GM10847 (cell line): ENCODE results near the gene NBDY.

Experiments
- POLR2A ChIP-seq: IDR thresholded peaks from 2 replicates; pipeline ENCODE4 v1.6.1; 2011; ENCODE audit not compliant: insufficient read length; ENCODE audit errors: extremely low read depth

Gene NBDY

DNA sequence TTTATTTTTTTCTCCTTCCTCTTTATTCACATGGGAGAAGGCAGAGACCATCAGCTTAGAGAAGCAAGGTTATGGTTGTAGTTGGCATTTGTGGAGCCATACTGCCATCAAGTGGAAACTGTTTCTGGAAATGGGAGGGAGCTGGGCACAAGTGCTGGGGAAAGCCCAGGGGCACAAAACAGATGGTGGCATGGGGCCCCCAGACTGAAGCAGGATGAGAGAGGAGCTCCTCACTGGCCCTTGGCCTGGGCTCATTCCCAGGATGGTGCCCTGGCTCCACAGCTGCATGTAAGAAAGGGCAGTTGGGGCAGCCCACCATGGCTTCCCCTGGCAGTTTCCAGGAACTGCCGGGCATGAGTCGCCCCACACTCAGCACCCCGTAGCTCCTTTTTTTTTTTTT lies 59.2 kb downstream of the NBDY start:
- no peak for TF ChIP-seq POLR2A

DNA sequence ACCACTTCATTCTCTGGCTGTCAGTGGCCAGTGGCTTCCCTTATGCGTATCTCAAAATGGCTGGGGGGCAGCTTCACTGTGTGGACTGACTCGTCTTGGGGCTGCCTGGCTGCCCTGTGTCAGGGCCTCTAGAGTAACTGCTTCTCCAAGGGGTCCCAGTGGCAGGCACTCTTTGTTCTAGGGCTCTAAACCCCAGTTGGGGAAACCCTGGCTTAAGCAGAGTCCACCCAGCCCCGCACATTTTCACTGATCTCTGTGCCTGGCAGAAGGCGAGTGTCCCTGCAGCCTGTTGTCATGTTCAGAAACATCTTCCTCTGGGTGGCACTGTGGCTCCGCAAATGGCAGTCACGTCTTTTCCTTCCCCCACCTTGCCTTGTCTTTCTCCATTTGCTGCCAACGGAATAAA lies 59.7 kb downstream of the NBDY start:
- no peak for TF ChIP-seq POLR2A

DNA sequence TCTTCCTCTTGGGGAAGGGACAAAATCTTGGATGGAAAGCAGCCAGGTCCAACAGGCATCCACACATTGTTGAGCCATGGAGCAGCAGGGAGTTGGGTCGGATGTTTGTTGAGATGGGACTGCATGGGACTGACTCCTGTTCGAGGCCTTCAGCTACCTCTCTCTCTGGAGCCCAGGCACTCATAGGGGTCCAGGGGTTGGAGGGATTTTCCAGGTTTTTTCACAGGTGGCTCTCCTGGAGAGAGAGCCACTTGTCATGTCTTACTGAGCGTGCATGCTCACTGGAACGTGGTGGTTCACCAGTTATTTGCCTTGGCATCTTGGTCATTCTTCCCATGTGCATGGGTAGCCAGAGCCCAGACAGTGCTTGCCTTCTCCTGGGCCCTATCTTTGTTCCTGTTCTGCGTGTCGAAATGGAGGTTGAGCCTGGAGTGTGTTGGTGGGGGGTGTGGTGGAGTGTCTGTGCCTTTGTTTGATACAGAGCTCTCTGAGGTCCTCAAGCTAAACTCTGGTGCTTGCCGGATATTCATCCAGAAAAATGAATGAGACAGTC lies 60.6 kb downstream of the NBDY start:
- TF ChIP-seq POLR2A: no peak

DNA sequence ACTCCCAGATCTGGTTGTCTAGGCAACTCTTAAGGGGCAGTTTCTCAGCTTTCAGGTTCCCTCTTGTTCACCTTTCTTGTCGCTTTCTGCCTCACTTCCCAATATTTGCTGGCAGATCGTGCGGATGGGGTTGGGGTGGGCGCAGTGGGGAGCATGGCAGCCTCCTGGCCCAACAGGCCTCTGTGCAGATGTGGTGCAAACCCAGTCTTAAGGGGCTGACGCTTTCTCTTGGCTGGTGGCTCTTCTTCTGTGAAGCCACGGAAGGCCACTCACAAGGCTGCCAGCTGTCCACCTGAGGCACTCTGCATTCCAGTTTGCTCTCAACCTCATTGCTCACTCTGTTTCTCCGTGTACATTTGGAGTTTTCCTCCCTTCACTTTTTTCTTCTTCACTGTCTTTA lies 61.7 kb downstream of the NBDY start:
- TF ChIP-seq POLR2A: no peak

- TF ChIP-seq POLR2A: no peak
Observed at GRCh38 chrX:56791456-56791855, 62.4 kb downstream of the NBDY start.

DNA sequence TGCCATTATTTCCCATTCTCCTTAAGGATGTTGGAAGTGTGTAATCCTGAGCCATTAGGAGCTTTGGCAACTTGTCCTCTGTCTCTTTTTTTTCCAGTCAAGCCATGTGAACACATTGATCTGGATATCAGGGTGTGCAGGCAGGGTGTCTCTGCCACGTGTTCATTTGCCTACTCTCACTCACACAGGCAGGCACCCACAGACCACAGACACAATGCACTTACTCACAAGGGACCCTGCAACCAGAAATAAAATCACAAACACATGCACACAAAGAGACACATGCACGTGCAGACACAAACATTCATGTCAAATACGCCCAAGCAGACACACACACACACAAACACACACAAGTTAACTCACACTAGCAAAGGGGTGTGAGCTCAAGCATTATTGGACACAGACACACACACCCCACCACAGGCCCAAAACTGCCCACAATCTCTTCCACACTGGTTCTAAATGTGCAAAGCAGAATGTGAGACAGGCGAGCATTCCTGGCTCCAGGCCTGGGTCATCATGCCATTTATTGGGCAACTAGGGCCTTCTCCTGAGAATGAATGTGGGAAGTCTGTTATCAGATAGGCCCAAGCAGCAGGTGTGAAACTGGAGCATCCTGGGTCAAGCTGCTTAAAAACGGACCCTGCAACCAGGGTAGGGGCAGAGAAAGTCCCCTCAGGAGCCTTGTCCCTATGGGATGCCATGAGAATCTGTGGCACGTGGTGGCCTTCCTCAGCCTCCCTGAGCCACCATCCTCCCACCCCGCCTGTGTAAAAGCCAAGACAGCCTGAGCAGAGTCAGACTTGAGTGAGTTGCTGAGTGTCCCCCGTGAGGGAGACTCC lies 63.4 kb downstream of the NBDY start:
- TF ChIP-seq POLR2A: no peak

DNA sequence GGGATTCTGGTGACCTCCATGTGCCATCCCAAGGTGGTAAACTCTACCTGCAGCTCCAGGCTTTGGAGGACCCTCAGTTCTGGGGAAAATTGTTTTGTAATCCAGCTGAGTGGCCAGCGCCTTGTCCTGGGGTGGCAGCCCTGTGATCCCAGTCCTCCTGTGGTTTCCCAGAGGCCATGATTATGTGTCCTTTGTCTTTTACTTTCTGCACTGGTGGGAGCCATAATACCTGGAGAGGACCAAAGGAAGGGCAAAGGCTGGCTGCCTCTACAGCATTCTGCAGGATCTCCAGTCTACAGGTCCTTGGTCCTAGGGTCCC lies 64.0 kb downstream of the NBDY start:
- no peak for TF ChIP-seq POLR2A

DNA sequence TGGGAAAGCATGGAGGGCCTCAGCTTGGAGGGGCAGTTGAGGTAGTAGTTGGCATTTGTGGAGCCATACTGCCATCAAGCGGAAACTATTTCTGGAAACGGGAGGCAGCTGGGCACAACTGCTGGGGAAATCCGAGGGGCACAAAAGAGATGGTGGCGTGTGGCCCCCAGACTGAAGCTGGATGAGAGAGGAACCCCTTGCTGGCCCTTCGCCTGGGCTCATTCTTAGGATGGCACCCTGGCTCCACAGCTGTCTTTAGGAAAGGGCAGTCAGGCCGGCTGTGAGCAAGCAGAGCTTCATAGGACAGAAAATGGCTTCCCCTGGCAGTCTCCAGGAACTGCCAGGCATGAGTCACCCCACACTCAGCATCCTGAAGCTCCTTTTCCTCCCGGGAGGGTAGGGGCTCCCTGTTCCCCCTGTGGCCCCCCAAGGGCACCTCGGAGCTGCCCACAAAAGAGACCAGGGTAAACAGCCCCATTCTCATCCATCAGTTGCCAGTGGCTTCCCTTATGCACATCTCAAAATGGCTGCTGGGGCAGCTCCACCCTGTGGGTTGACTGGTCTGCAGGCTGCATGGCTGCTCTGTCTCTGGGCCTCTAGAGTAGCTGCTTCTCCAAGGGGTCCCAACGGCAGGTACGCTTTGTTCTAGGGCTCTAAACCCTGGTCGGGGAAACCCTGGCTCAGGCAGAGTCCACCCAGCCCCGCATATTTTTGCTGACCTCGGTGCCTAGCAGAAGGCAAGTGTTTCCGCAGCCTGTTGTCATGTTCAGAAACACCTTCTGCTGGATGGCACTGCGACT lies 64.7 kb downstream of the NBDY start:
- TF ChIP-seq POLR2A: no peak

DNA sequence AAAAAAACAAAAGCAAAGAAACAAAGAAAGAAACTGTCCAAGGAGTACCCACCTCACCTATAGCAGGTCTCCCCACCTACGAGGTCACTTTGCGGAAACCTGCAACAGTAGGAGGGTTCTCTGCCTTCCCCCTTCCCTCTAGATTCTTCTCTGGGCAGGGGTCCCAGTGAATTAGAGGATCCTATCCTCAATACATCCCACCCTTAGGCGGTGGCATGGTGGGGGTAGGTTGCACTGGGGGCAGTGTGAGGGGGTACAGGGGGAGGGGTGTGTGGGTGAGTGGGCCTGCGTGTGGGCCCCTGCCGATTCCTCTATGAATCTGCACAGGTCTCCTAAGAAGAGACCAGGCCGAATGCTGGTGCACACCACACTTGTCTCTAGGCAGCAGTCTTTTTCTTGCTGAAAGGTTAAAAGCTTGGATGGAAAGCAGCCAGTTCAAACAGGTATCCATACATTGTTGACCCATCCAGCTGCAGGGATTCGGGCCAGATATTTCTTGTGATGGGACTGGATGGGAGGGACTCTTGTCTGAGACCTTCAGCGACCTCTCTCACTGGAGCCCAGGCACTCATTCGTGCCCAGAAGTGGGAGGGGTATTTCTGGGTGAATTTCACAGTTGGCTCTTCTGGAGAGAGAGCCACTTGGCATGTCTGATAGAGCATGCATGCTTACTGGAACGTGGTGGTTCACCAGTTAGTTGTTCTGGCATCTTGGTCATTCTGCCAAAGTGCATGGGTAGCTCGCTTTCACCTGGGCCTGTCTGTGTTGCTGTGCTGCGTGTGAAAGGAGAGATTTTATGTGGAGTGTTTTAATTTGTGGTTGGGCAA lies 65.6 kb downstream of the NBDY start:
- no peak for TF ChIP-seq POLR2A

GRCh38 chrX:56795309-56795868 lies 66.3 kb downstream of the NBDY start:
- TF ChIP-seq POLR2A: no peak

DNA sequence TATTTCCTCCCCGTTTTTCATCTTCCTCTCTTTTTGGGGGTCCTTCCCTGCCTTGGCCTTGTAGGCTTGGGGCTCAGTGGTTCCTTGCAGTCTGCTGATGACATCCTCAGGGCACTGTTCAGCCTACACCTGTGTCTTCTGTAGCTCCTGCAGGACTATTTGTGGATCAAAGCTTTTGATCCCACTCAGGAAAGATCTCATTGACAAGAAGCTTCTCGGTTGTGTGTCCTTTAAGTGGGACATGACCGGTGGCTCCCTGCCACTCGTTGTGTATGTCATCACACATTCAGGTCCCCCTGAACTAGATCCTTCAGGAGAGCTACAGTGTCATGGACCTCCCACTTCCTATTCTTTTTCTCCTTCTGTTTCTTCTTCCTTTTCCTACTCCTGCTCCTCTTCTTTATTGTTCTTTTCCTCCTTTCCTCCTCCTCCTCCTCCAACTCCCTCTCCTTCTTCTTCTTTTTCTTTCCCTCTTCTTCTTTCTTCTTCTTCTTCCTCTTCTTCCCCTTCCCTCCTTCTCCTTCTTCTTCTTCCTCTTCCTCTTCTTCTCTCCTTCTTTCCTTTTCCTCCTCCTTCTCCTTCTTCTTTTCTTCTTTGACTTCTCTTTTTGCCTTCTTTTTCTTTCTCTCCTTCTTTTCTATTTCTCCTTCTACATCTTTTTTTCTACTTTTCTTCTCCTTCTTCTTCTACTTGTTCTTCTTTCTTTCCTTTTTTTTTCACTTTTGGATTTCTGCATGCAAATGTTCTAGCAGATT lies 67.8 kb downstream of the NBDY start:
- no peak for TF ChIP-seq POLR2A

- no peak for TF ChIP-seq POLR2A
Observed at GRCh38 chrX:56797574-56798338, 68.7 kb downstream of the NBDY start.

DNA sequence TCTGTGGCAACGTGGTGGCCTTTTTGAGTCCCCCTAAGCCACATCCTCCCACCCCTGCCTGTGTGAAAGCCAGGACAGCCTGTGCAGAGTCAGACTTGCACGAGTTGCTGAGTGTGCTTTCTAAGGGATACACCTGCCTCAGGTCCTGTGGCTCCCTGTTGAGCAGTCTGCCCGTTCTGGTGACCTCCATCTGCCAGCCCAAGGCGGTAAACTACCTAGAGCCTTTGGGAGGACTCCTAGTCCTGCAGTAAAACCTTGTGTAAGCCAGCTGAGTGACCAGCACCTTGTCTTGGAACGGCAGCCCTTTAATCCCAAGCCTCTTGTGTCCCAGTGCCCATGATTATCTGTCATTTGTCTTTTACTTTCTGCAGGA lies 69.3 kb downstream of the NBDY start:
- no peak for TF ChIP-seq POLR2A

DNA sequence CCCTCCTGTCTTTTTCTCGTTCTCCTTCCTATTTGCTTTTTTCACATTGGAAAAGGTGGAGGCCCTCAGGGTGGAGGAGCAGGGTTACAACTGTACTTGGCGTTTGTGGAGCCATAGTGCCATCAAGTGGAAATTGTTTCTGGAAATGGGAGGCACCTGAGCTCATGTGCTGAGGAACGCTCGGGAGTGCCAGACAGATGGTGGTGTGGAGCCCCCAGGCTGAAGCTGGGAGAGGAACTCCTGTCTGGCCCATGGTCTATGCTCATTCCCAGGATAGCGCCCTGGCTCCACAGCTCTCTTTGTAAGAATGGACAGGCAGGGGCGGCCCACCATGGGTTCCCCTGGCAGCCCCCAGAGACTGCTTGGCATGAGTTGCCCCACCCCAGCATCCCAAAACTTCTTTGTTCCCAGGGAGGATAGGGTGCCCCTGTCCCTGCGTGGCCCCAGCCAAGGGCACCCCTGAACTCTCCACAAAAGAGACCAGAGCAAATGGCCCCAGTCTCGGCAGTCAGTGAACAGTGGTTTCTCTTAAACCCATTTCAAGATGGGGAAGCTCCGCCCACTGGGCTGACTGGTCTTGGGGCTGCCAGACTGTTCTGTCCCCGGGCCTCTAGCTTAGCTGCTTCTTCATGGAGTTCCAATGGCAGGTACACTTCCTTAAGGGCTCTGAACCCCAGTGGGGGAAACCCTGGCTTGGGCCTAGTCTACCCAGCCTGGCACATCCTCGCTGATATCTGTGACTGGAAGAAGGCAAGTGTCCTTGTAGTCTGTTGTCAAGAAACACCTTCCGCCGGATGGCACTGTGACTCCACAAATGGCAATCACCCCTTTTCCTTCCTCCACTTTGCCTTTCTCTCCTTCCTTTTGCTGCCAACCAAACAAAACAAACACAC lies 70.1 kb downstream of the NBDY start:
- no peak for TF ChIP-seq POLR2A
